Measurements from ENCODE around the gene WWOX.

GRCh38 chr16:78945336-78945735 lies 845.9 kb downstream of the WWOX start:
- TF ChIP-seq CTCF (IDR thresholded peaks at IDR 0.05; ENCODE audit: poor library complexity) (no peak), EZH2 (IDR thresholded peaks at IDR 0.05; ENCODE audit: borderline replicate concordance) (no peak)

All from hepatocyte (in vitro differentiated cells).